ENCODE results near the gene MFN2.
"Not testable (repeated sequence)": the region's sequence is repeated elsewhere in the genome, so short reads cannot be mapped to it uniquely, and the experiment has no call there.

The MFN2 gene

DNA sequence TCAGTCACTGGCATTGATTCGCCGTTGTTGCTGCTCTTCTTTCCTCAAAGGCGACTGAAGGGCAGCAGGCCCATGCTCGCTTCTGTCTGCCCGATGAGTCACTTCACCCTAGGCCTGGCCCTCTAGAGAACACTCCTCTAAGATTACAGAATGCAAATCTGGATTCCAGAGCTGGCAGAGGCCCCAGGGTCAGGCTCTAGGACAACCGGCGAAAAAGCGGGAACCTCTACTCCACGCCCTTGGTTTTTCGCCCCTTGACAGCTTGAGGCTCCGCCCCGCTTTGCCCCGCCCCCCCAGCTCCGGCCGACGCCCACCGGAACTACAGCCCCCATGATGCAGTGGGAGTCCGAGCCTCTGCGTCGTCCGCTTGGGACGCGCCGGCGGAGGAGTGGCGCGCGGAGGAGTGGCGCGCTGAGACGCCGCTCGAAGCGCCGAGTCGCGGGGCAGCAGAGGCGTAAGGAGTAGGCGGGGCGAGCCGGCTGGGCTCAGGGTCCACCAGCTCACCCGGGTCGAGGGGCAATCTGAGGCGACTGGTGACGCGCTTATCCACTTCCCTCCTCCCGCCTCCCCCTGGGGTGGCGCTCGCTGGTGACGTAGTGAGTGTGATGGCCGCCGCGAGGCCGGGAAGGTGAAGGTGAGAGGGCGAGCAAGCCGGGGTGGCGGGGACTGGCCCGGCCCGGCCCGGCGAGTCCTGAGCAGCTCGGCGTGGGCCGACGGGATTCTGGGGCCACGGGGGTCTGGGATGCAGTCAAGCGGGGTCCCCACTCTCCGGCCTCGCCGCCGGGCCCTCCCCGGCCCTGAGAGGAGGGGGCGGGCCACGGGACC, at the start of gene MFN2:
MFN2 (plus strand) TSS at position 594 of the 825 bp plus-strand sequence. CDS start 8,725 bp downstream, outside the sequence.
- peak; percentile 97 for DNase-seq (ENCODE audit: low spot score)

DNA sequence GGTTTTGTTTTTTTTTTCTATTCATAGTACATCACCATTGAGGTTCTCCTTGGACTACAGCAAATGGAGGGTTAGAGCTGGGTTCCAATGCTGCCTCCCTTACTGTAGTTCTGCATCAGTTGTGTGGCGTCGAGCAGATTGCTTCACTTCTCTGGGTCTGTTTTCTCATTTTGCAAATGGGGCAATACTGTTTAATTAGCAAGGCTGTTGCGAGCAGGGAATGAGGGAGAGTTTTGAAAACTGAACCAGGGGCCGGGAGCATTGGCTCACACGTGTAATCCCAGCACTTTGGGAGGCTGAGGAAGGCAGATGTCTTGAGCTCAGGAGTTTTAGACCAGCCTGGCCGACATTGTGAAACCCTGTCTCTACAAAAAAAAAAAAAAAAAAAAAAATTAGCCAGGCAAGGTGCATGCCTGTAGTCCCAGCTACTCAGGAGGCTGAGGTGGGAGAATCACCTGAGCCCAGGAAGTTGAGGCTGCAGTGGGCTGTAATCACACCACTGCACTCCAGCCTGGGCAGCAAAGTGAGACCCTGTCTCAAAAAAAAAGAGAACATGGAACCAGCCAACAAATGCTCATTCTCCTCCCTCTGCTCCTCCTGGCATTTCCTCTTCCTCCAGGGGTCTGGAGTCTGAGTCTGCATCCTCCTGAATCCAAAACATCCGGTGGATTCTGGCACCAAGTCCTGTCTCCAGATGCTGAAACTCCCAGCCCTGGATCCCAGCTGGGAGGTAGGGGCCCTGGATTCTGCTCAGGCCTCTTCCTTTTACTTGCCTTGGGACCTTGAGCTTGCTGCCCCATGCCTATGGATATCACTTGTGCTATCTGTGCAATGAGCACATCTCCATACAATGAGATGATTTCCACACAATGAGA, 49.4 kb upstream of the MFN2 start:
- peak; percentile 74 for DNase-seq (ENCODE audit: low spot score)

DNA sequence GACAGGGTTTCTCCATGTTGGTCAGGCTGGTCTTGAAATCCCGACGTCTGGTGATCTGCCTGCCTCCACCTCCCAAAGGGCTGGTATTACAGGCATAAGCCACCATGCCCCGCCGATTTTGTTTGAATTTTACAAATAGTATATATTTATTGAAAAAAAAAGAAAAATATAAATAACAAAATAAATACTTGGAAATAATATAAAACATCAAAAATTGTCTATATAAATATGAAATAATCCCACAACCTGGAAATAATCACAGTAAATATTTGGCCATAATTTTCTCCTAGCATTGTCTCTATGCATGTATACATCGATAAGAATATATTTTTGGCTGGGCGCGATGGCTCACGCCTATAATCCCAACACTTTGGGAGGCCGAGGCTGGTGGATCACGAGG, 48.4 kb upstream of the MFN2 start:
- no peak for DNase-seq (ENCODE audit: low spot score)

GRCh38 chr1:11934302-11935056, 45.8 kb upstream of the MFN2 start, which contains the start of gene PLOD1:
PLOD1 (plus strand) TSS chr1:11934717; CDS start chr1:11934780, 63 bp downstream.
- peak; percentile 94 for DNase-seq (ENCODE audit: low spot score)

DNA sequence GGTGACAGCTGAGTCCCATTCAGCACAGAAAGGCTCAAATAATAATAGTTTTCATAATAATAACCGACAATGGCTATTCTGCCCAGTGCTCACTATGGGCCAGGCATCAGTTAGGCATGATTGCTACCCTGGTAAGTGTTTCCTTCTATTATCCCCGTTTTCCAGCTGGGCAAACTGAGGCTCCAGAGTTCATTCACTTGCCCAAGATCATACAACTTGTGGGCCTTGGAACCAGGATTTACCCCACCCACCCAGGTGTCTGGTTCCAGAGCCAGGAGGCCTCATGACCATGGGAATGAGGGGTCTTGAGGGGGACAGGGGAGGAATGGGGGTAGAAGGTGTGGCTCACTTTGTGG, 45.2 kb upstream of the MFN2 start:
- no peak for DNase-seq (ENCODE audit: low spot score)

DNA sequence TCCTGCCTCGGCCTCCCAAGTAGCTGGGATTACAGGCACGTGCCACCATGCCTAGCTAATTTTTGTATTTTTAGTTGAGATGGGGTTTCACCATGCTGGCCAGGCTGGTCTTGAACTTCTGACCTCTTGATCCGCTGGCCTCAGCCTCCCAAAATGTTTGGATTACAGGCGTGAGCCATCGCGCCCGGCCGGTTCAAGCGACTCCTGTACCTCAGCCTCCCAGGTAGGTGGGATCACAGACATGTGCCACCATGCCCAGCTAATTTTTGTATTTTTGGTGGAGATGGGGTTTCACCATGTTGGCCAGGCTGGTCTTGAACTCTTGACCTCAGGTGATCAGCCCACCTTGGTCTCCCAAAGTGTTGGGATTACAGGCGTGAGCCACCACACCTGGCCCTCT, 44.5 kb upstream of the MFN2 start:
- not testable (repeated sequence) for DNase-seq (ENCODE audit: low spot score)

GRCh38 chr1:11938722-11939526, 41.3 kb upstream of the MFN2 start:
- DNase-seq (ENCODE audit: low spot score), result no peak

DNA sequence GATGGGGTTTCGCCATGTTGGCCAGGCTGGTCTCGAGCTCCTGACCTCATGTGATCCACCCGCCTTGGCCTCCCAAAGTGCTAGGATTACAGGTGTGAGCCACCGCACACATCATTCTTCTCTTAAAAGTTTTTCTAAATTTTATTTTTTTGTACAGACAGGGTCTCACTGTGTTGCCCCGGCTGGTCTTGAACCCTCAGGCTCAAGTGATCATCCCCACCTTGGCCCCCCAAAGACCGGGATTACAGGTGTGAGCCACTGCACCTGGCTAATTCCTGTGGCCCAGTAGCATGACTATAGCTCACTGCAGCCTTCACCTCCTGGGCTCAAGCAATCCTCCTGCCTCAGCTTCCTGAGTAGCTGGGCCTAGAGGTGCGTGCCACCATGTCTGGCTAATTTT, 40.5 kb upstream of the MFN2 start:
- not testable (repeated sequence) for DNase-seq (ENCODE audit: low spot score)

- peak; percentile 47 for DNase-seq (ENCODE audit: low spot score)
These were observed 39.9 kb upstream of the MFN2 start for GRCh38 chr1:11940260-11940921.

- DNase-seq (ENCODE audit: low spot score), result no peak
These were observed 38.0 kb upstream of the MFN2 start for GRCh38 chr1:11942280-11942679.

GRCh38 chr1:11943619-11944018, 36.6 kb upstream of the MFN2 start:
- DNase-seq (ENCODE audit: low spot score), result no peak

- DNase-seq (ENCODE audit: low spot score), result no peak
These were observed 35.8 kb upstream of the MFN2 start for GRCh38 chr1:11944358-11944931.

DNA sequence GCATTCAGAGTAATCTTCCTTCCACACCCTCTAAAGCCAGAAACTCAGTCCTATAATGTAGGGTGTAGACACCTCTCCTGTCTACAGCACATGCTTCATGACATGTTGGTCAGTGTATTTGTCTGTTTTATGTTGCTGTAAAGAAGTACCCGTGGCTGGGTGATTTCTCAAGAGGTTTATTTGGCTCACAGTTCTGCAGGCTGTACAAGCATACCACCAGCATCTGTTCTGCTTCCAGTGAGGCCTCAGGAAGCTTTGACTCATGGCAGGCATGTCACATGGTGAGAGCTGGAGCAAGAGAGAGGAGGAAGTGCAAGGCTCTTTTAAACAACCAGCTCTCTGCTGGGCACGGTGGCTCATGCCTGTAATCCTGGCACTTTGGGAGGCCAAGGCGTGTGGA, 33.6 kb upstream of the MFN2 start:
- no peak for DNase-seq (ENCODE audit: low spot score)

DNA sequence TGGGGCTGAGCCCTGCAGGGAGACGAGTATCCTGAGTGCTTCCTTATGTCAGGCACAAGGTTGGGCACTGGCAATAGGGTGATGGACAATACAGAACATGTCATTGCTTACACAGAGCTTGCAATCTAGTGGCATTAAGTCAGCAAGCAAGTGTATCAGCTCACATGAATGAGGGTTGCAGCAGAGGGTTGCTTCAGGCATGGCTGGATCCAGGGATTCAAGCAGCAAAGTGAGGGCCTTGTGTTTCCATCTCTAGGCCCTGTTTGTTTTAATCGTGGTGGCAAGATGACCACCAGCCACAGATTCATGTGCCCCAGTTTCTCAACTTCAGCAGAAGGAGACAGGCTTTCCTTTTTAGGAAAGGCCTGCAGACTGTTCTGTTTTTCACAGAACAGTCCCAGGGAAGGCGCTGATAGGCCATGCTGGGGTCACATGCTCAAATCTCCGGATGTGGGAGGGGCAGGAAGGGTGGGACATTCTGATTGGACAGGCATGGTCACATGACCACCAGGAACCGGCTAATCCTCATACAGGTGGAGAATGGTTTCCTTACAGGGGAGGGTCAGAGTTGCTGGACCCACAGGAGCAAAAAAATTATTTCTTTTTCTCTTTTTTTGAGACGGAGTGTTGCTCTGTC, 31.3 kb upstream of the MFN2 start:
- DNase-seq (ENCODE audit: low spot score), result peak; percentile 33

- no peak for DNase-seq (ENCODE audit: low spot score)
These were observed 28.3 kb upstream of the MFN2 start for GRCh38 chr1:11951901-11952300.

DNA sequence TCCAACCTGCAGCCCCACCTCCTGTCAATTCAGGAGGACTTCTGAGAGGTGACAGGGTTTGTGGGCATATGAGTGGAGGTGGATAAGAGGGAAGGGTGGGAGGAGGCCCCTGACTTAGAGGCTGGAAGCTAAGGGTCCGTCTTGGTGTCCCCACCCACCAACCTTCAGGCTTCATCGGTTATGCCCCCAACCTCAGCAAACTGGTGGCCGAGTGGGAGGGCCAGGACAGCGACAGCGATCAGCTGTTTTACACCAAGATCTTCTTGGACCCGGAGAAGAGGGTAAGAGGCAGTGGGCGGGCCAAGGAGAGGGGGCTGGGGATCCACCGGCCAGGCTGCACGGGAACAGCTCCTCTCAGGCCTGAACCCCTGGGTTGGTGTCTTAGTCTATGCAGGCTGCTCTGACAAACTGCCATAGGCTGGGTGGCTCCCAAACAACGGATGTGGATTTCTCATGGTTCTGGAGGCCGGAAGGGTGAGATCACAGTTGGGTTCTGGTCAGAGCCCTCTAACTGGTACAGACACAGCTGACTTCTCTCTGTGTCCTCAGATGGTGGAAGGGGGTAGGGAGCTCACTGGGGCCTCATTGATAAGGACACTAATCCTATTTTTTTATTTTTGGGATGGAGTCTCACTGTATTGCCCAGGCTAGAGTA, 27.7 kb upstream of the MFN2 start:
- peak; percentile 47 for DNase-seq (ENCODE audit: low spot score)

GRCh38 chr1:11955221-11955620, 25.0 kb upstream of the MFN2 start:
- DNase-seq (ENCODE audit: low spot score), result no peak

DNA sequence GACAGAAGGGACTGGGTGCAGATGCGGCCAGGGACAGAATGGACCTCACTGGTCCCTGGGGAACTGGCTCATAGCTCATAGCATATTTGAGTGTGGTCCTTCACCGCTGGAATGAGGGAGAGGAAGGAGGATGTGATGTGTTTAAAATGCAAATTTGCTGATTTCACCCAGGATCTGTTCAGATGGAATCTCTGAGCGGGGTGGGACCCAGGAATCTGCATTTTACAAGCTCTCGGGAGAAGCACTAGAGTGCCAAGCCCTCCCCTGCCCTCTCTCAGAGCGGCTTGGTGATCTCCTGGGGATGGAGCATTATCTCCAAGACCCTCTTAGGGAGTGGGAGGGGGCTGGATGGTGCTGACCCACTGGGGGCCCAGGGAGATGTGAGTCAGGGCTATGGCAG, 22.8 kb upstream of the MFN2 start:
- no peak for DNase-seq (ENCODE audit: low spot score)

- DNase-seq (ENCODE audit: low spot score), result no peak
These were observed 22.3 kb upstream of the MFN2 start for GRCh38 chr1:11957897-11958296.

DNA sequence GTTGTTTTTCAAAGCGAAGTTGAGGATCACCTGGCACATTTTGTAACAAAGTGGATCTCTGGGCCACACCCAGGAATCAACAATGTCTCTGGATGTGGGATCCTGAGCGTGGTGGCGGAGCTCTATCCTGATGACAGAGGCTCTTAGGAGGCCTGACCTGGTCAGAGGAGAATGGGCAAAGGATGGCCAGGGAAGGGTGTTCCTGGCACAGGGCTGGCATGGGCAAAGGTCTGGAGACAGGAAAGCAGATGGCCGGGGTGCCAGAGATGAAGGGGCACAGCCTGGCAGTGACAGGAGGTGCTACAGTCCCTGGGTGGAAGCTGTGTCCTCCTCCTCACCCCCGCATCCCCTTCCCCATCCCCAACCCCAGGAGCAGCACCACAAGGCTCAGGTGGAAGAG, 20.0 kb upstream of the MFN2 start:
- no peak for DNase-seq (ENCODE audit: low spot score)

Data from AG08395 (cell line).